H1 (cell line): ENCODE measurements around the gene EPB42.

ENCODE experiments used
- POLR2AphosphoS5 ChIP-seq: IDR thresholded peaks from 2 replicates; pipeline ENCODE4 v1.6.1; 2011; ENCODE audit warnings: low read depth, low read length
- TAF1 ChIP-seq: IDR thresholded peaks from 2 replicates; pipeline ENCODE4 v1.6.1; 2011; ENCODE audit warnings: mild to moderate bottlenecking, low read depth, low read length

- no peak for TF ChIP-seq POLR2AphosphoS5
- TF ChIP-seq TAF1 = no peak
These were observed 46.6 kb upstream of the EPB42 start for GRCh38 chr15:43267439-43267838.
